ENCODE measurements around the gene UPK3BL2.
"Not testable (repeated sequence)": the region's sequence is repeated elsewhere in the genome, so short reads cannot be mapped to it uniquely, and the experiment has no call there.

- not testable (repeated sequence) for TF ChIP-seq MAX (IDR thresholded peaks at IDR 0.05); CTCF (IDR thresholded peaks at IDR 0.05; ENCODE audit: low read depth, low read length, missing input control); GABPA (IDR thresholded peaks at IDR 0.05 in 1 of 2, conservative IDR thresholded peaks at IDR 0.05 in 1 of 2); YY1 (IDR thresholded peaks at IDR 0.05); ZBTB33 (IDR thresholded peaks at IDR 0.05)
Observed at GRCh38 chr7:102568620-102569019, 25.1 kb upstream of the UPK3BL2 start.

Measured in liver (tissue), 3 donors.